Caco-2 (cell line): ENCODE data around the gene TEX14. TPM values are rescaled to one million over a fixed set of nuclear protein-coding genes. Genes with fewer than 3 reads are reported as not detected.
"Not testable (repeated sequence)": the region's sequence is repeated elsewhere in the genome, so short reads cannot be mapped to it uniquely, and the experiment has no call there.

Source experiments
- BruUV-seq: library from RNA; stranded (reverse); fragments of 400-500 nt; replicated peaks from 2 replicates; lab custom pipeline; 2021; lab: Mats Ljungman, UMichigan
- CTCF ChIA-PET: fragments of 300-600 bp; sonication (Branson Sonifier 250); formaldehyde crosslinking; loops from one replicate; lab custom pipeline; 2022; ENCODE audit warnings: antibody characterized with exemption; lab: Charles Lee
- POLR2A ChIA-PET: fragments of 300-600 bp; sonication (Branson Sonifier 250); formaldehyde crosslinking; loops from one replicate; lab custom pipeline; 2022; ENCODE audit warnings: antibody characterized with exemption; lab: Charles Lee
- DNase-seq, 2 experiments: peaks; one replicate each; pipeline versions ENCODE4 v3.0.0 to v3.0.0-alpha.2; 2020 to 2022
- H3K27me3 ChIP-seq: replicated peaks from 2 replicates; pipeline ENCODE4 v1.6.0; 2011; ENCODE audit warnings: low read length; ENCODE audit not compliant: control insufficient read depth, insufficient read depth
- H3K36me3 ChIP-seq: 2 replicates; pipeline ENCODE4 v1.5.1; 2011; ENCODE audit warnings: low read length; ENCODE audit not compliant: control insufficient read depth, insufficient read depth
- H3K4me1 ChIP-seq: fragments of 250-450 bp; sonication (Bioruptor Pico); 2 replicates; pipeline ENCODE4 v1.5.1; 2020; ENCODE audit warnings: mild to moderate bottlenecking
- H3K4me3 ChIP-seq: 2 replicates; pipeline ENCODE4 v1.5.1; 2011; ENCODE audit warnings: low read depth, mild to moderate bottlenecking, control low read depth, low read length
- H3K9me3 ChIP-seq: fragments of 250-450 bp; sonication (Bioruptor Pico); 2 replicates; pipeline ENCODE4 v1.5.1; 2020; ENCODE audit warnings: mild to moderate bottlenecking, moderate library complexity
- H3K27ac Mint-ChIP-seq: one replicate; pipeline ENCODE4 v1.8.0; 2022; ENCODE audit warnings: mixed read lengths; ENCODE audit not compliant: unreplicated experiment
- H3K27me3 Mint-ChIP-seq: one replicate; pipeline ENCODE4 v1.8.0; 2022; ENCODE audit warnings: mixed read lengths; ENCODE audit not compliant: insufficient read depth, unreplicated experiment
- H3K36me3 Mint-ChIP-seq: one replicate; pipeline ENCODE4 v1.8.0; 2022; ENCODE audit warnings: mild to moderate bottlenecking, mixed read lengths; ENCODE audit not compliant: insufficient read depth, unreplicated experiment
- H3K4me1 Mint-ChIP-seq: one replicate; pipeline ENCODE4 v1.8.0; 2022; ENCODE audit warnings: low read depth, mixed read lengths; ENCODE audit not compliant: unreplicated experiment
- H3K4me3 Mint-ChIP-seq: one replicate; pipeline ENCODE4 v1.8.0; 2022; ENCODE audit warnings: mild to moderate bottlenecking, moderate library complexity, mixed read lengths; ENCODE audit not compliant: unreplicated experiment
- H3K9me3 Mint-ChIP-seq: one replicate; pipeline ENCODE4 v1.8.0; 2022; ENCODE audit warnings: mixed read lengths; ENCODE audit not compliant: unreplicated experiment
- intact Hi-C: fragments of 100-400 bp; cut with micrococcal nuclease; formaldehyde crosslinking; loops from one replicate; pipeline ENCODE4 v1.10.0; 2022; ENCODE audit not compliant: unreplicated experiment
- total RNA-seq: library from RNA; stranded (reverse); gene quantifications from 2 replicates; pipeline ENCODE4 v1.2.3, GENCODE V29; 2022
- TF ChIP-seq, protein P1 (sequence below), 2 experiments: fragments of 200-600 bp in 1 of 2; IDR thresholded peaks; 1 replicate in 1 of 2; 2 replicates in 1 of 2; pipeline versions ENCODE4 v1.5.1 to v1.8.0; 2011 to 2022; ENCODE audit warnings: antibody characterized with exemption in 1 of 2, control low read depth in 1 of 2, inconsistent platforms in 1 of 2, low read depth in 1 of 2, low read length in 1 of 2, mild to moderate bottlenecking in 1 of 2, moderate library complexity in 1 of 2; ENCODE audit not compliant: insufficient read depth in 1 of 2, severe bottlenecking in 1 of 2, unreplicated experiment in 1 of 2

Gene TEX14
- total RNA-seq, 1 experiment from 2014 or later: 0.54 TPM

DNA sequence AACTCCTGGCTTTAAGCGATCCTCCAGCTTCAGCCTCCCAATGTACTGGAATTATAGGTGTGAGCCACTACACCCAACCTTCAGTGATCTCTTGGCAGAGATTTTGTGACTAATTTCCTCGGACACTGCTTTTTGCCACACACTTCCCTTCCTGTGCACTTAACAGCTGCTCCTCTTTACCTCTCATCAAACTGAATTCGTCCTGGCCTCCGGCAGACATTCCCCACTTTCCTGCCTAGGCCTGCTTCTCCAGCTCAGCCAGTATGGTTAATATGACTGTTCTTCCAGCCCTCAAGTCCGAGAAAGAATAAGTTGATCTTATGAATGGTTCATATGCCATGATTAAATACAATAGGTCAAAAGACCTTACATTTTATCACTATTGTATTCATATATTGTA lies 108.4 kb downstream of the TEX14 start:
- no peak overlapping the region for H3K27ac Mint-ChIP-seq
- ChIA-PET CTCF (no interaction called here), POLR2A (no interaction called here)
- peaks cover 5% of the 10 kb centered on the region for H3K36me3 Mint-ChIP-seq
- H3K4me1 Mint-ChIP-seq: no peaks in the 10 kb centered on the region
- TF ChIP-seq, protein P1, sequence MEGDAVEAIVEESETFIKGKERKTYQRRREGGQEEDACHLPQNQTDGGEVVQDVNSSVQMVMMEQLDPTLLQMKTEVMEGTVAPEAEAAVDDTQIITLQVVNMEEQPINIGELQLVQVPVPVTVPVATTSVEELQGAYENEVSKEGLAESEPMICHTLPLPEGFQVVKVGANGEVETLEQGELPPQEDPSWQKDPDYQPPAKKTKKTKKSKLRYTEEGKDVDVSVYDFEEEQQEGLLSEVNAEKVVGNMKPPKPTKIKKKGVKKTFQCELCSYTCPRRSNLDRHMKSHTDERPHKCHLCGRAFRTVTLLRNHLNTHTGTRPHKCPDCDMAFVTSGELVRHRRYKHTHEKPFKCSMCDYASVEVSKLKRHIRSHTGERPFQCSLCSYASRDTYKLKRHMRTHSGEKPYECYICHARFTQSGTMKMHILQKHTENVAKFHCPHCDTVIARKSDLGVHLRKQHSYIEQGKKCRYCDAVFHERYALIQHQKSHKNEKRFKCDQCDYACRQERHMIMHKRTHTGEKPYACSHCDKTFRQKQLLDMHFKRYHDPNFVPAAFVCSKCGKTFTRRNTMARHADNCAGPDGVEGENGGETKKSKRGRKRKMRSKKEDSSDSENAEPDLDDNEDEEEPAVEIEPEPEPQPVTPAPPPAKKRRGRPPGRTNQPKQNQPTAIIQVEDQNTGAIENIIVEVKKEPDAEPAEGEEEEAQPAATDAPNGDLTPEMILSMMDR (IDR thresholded peaks at IDR 0.05; ENCODE audit: insufficient read depth in 1 of 2, low read depth in 1 of 2, low read length in 1 of 2, severe bottlenecking in 1 of 2, unreplicated experiment in 1 of 2): no peak
- no peaks in the 10 kb centered on the region for H3K9me3 ChIP-seq
- H3K9me3 Mint-ChIP-seq: no peaks in the 10 kb centered on the region
- no peak for DNase-seq
- no TSS peak for BruUV-seq
- no peaks in the 10 kb centered on the region for H3K27me3 ChIP-seq
- no peak overlapping the region for H3K4me3 ChIP-seq
- H3K4me1 ChIP-seq: no peaks in the 10 kb centered on the region
- intact Hi-C loops: no loop called here
- H3K36me3 ChIP-seq: no peaks in the 10 kb centered on the region
- no peak overlapping the region for H3K4me3 Mint-ChIP-seq
- H3K27me3 Mint-ChIP-seq: peaks cover 5% of the 10 kb centered on the region

DNA sequence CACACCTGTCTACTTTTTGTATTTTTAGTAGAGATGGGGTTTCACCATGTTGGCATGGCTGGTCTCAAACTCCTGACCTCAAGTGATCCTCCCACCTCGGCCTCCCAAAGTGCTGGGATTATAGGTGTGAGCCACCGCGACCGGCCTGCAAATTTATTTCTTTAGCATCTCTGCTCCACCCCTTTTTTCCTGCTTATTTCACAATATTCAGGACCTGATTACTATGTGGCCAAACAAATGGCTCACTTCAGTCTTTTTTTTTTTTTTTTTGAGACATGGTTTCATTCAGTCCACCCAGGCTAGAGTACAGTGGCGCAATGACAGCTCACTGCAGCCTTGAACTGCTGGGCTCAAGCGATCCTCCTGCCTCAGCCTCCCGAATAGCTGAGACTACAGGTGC lies 109.1 kb downstream of the TEX14 start:
- H3K4me1 ChIP-seq, H3K9me3 ChIP-seq, H3K36me3 Mint-ChIP-seq, H3K27me3 ChIP-seq, H3K9me3 Mint-ChIP-seq, H3K4me1 Mint-ChIP-seq, DNase-seq, H3K4me3 Mint-ChIP-seq, H3K36me3 ChIP-seq, intact Hi-C loops, H3K27me3 Mint-ChIP-seq, H3K4me3 ChIP-seq, POLR2A ChIA-PET, CTCF ChIA-PET, BruUV-seq, H3K27ac Mint-ChIP-seq: not testable (repeated sequence)

DNA sequence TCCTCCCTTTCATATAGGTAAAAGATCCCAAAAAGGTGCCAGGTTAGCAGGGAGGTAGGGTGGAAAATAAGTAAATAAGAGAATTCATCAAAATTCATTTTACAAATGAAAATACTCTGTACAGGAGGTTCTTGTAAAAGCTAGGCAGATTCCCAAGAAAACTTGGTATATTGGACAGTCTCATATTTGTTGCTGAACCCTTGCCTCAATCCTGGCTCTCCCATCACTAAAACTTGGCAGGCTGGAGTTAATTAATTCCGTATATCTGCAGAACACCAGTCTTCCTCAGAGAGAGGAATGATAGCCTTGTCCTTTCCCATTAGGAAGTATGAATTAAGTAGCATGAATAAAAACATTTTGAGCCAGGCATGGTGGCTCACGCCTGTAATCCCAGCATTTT lies 111.2 kb downstream of the TEX14 start:
- intact Hi-C loops: no loop called here

More for the DNA sequence above, 111.2 kb downstream of the TEX14 start:
- CTCF ChIA-PET: no interaction called here
- Mint-ChIP-seq H3K4me1 (peaks cover 2% of the 10 kb centered on the region), H3K4me3 (no peak overlapping the region), H3K36me3 (peaks cover 5% of the 10 kb centered on the region), H3K27ac (no peak overlapping the region), H3K27me3 (peaks cover under 1% of the 10 kb centered on the region), H3K9me3 (no peaks in the 10 kb centered on the region)
- H3K9me3 ChIP-seq: no peaks in the 10 kb centered on the region
- TF ChIP-seq, protein P1 (IDR thresholded peaks at IDR 0.05; ENCODE audit: insufficient read depth in 1 of 2, low read depth in 1 of 2, low read length in 1 of 2, severe bottlenecking in 1 of 2, unreplicated experiment in 1 of 2): no peak
- peaks cover 1% of the 10 kb centered on the region; the same call in 1 of the 2 replicates for H3K4me1 ChIP-seq
- H3K4me3 ChIP-seq: no peak overlapping the region
- POLR2A ChIA-PET: no interaction called here
- H3K27me3 ChIP-seq: no peaks in the 10 kb centered on the region
- H3K36me3 ChIP-seq: no peaks in the 10 kb centered on the region
- no TSS peak for BruUV-seq
- DNase-seq: no peak
